ENCODE measurements around the gene ZFAND3. TPM values are rescaled to one million over a fixed set of nuclear protein-coding genes. Genes with fewer than 3 reads are reported as not detected.

Gene ZFAND3
- total RNA-seq, 1 donor from 2014 or later: 66.9 TPM

DNA sequence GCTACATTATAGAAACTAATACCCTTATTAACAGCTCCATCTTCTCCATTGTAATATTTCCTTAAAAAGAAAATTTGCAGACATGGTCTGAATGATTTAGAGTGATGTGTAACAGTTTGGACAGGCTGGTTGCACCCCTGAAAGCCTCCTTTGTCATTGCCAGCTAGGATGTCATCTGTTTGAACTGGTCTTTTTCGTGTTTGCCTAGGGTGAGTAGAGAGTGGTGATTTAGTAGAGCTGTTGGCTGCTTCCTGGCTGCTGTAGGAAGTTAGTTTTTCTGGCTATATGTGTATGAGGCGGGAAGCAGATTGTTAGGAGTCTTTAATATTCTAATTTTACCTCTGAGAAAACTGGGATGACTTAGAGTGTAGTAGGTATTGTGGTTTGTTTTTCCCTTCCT is 101.1 kb downstream of the ZFAND3 start:
- peaks cover 4% of the 10 kb centered on the region for H3K36me3 Mint-ChIP-seq
- H3K27me3 Mint-ChIP-seq: no peaks in the 10 kb centered on the region
- no peak for DNase-seq (ENCODE audit: extremely low spot score, unreplicated experiment)
- peak overlapping the region; percentile 42 for H3K27ac Mint-ChIP-seq
- H3K4me3 Mint-ChIP-seq: no peak overlapping the region
- TF ChIP-seq, protein P1, sequence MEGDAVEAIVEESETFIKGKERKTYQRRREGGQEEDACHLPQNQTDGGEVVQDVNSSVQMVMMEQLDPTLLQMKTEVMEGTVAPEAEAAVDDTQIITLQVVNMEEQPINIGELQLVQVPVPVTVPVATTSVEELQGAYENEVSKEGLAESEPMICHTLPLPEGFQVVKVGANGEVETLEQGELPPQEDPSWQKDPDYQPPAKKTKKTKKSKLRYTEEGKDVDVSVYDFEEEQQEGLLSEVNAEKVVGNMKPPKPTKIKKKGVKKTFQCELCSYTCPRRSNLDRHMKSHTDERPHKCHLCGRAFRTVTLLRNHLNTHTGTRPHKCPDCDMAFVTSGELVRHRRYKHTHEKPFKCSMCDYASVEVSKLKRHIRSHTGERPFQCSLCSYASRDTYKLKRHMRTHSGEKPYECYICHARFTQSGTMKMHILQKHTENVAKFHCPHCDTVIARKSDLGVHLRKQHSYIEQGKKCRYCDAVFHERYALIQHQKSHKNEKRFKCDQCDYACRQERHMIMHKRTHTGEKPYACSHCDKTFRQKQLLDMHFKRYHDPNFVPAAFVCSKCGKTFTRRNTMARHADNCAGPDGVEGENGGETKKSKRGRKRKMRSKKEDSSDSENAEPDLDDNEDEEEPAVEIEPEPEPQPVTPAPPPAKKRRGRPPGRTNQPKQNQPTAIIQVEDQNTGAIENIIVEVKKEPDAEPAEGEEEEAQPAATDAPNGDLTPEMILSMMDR (conservative IDR thresholded peaks at IDR 0.05): no peak
- peaks cover 25% of the 10 kb centered on the region for H3K4me1 Mint-ChIP-seq (ENCODE audit: unreplicated experiment)
- no peaks in the 10 kb centered on the region for H3K9me3 Mint-ChIP-seq

DNA sequence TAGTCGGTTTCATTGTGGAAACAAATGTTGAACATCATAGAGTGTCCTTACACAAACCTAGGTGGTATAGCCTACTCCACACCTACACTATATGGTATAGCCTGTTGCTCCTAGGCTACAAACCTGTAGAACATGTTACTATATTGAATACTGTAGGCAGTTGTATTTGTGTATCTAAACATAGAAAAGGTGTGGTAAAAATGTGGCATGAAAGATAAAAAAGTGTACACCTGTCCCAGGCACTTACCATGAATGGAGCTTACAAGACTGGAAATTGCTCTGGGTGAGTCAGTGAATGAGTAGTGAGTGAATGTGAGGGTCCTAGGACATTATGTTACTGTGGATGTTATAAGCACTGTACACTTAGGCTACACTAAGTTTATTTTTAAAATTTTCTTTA is 103.0 kb downstream of the ZFAND3 start:
- Mint-ChIP-seq H3K4me1 (ENCODE audit: unreplicated experiment) (peaks cover 15% of the 10 kb centered on the region), H3K27ac (peak overlapping the region; percentile 50), H3K27me3 (no peaks in the 10 kb centered on the region), H3K36me3 (peaks cover 3% of the 10 kb centered on the region), H3K4me3 (no peak overlapping the region), H3K9me3 (no peaks in the 10 kb centered on the region)
- DNase-seq (ENCODE audit: extremely low spot score, unreplicated experiment): no peak
- TF ChIP-seq, protein P1 (conservative IDR thresholded peaks at IDR 0.05): no peak

DNA sequence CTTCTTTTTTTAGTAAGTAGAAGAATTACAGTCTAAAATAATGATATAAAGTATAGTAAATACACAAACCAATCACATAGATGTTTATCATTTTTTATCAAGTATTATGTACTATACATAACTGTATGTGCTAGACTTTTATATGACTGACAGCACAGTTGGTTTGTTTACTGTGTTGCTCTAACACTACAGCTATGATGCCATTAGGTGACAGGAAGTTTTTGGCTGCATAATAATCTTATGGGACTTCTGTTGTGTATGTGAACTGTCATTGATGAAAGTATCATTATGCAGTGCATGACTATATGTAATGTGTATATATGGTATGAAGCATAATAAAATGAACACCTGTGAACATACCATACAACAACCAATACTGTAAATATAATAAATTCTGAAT is 104.0 kb downstream of the ZFAND3 start:
- H3K4me3 Mint-ChIP-seq: no peak overlapping the region
- no peak overlapping the region for H3K27ac Mint-ChIP-seq
- H3K36me3 Mint-ChIP-seq: peaks cover 3% of the 10 kb centered on the region
- H3K4me1 Mint-ChIP-seq (ENCODE audit: unreplicated experiment): peaks cover 14% of the 10 kb centered on the region
- no peaks in the 10 kb centered on the region for H3K27me3 Mint-ChIP-seq
- H3K9me3 Mint-ChIP-seq: no peaks in the 10 kb centered on the region
- no peak for DNase-seq (ENCODE audit: extremely low spot score, unreplicated experiment)
- TF ChIP-seq, protein P1 (conservative IDR thresholded peaks at IDR 0.05): no peak

DNA sequence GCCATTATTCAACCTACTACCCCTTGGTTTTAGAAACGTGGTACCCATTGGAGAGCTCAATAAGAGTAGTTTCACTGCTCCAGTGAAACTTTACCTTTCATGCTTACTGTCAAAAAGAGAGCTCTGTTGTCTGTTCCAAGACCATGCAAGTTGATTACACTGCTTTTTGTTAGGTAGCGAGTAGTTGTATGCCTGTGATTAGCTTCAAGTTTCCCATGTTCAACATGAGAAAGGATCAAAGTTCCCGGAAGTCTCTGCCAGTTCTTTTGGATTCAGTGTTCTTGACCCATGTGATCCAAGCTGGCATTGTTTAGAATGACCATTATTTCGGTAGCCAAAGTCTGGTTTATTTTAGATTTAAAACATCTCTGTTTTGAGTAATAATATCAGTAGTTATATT is 107.1 kb downstream of the ZFAND3 start:
- no peak overlapping the region for H3K27ac Mint-ChIP-seq
- TF ChIP-seq, protein P1 (conservative IDR thresholded peaks at IDR 0.05): no peak
- no peaks in the 10 kb centered on the region for H3K27me3 Mint-ChIP-seq
- peaks cover 4% of the 10 kb centered on the region for H3K4me1 Mint-ChIP-seq (ENCODE audit: unreplicated experiment)
- peaks cover 9% of the 10 kb centered on the region for H3K36me3 Mint-ChIP-seq
- H3K9me3 Mint-ChIP-seq: no peaks in the 10 kb centered on the region
- H3K4me3 Mint-ChIP-seq: no peak overlapping the region
- no peak for DNase-seq (ENCODE audit: extremely low spot score, unreplicated experiment)

DNA sequence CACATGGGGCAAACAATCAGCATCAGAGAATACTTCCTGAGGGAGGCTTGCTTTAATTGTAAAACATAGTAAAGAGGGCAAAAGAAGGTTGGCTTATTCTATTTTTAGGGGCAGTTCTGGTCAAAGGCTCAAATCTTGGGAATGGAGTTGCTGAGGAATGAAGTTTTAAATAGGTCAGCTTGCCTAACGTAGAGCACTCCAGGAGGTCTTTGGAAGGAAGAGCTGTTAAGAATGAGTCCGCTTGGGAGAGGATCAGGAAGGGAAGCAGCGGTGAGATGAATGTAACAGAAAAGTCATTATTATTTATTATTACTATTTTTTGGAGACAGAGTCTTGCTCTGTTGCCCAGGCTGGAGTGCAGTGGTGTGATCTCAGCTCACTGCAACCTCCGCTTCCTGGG is 108.7 kb downstream of the ZFAND3 start:
- H3K4me1 Mint-ChIP-seq (ENCODE audit: unreplicated experiment): peaks cover 4% of the 10 kb centered on the region
- H3K36me3 Mint-ChIP-seq: peaks cover 9% of the 10 kb centered on the region

More for the DNA sequence above, 108.7 kb downstream of the ZFAND3 start:
- no peak for DNase-seq (ENCODE audit: extremely low spot score, unreplicated experiment)
- TF ChIP-seq, protein P1 (conservative IDR thresholded peaks at IDR 0.05): no peak
- Mint-ChIP-seq H3K4me3 (no peak overlapping the region), H3K9me3 (no peaks in the 10 kb centered on the region), H3K27ac (no peak overlapping the region), H3K27me3 (no peaks in the 10 kb centered on the region)

All from type B pancreatic cell (in vitro differentiated cells).